NCI-H1694 (cell line): ENCODE results near the gene GALNT16.
"Not testable (repeated sequence)": the region's sequence is repeated elsewhere in the genome, so short reads cannot be mapped to it uniquely, and the experiment has no call there.

ENCODE experiments used
- DNase-seq: peaks from one replicate; lab custom pipeline; 2025; lab: John Stamatoyannopoulos, UW

Gene GALNT16

GRCh38 chr14:69285661-69286255, 25.8 kb downstream of the GALNT16 start:
- DNase-seq = no peak

DNA sequence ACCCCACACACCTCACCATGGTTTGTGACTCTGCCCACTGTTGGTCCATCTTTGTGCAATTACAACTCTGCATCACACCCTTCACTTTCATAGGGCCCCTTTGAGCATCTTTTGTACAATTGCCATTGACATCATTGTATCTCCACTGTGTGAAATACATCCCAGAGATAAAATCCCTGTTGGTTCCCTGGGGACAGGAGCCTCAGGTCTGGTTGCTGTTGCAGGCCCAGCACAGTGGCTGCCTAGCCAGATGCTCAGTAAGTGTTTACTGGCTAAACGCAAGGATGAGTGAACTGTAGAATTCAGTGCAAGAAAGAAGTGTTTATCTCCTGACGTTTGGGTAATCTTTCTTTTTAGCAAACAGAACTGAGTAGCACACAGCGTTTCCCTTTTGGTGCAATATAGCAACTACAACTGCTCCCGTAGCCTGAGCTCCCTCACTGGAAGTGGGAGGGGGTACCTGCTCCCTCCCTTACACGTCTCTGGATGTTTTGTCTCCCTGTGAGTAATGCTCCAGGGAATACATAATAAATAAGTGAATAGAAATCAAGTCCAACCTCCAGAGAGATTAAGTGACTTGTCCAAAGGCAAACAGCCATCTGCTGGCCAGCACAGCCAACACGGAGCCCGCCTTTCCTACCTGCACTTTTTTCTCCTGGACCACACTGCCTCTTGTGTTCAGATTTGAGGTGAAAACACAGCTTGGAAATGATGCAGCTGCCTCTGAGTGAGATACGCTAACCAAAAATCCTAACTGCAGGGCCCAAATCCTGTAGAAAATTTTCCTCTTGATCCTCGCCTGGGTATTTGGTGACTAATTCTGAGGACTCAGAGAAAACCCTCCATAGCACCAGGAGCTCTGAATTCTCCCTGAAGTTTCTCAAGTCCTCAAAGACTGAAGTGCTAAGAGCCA, 27.4 kb downstream of the GALNT16 start:
- peak; percentile 40 for DNase-seq

GRCh38 chr14:69288011-69288771, 28.2 kb downstream of the GALNT16 start:
- no peak for DNase-seq

- DNase-seq = no peak
These were observed 29.2 kb downstream of the GALNT16 start for GRCh38 chr14:69288956-69289705.

GRCh38 chr14:69289811-69290520, 30.0 kb downstream of the GALNT16 start:
- no peak for DNase-seq

- DNase-seq = not testable (repeated sequence)
These were observed 30.9 kb downstream of the GALNT16 start for GRCh38 chr14:69290881-69291280.

DNA sequence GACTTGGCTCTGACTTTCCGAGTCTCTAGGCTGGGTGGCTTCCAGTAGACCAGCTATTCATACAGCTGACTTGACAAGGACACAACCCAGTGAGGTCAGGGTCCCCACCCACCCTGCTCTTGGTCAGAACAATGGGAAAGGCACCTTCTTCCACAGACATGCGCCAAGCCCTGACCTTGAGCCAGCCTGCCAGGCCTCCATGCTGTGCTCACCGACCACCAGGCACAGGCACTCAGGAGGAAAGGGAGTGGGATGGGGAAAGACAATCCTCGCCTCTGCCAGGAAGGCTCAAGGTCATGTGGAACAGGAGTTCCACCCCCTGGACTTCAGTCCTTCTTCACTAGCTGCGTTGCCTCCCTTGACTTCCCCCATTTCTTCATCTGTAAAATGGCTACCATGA, 31.4 kb downstream of the GALNT16 start:
- no peak for DNase-seq

DNA sequence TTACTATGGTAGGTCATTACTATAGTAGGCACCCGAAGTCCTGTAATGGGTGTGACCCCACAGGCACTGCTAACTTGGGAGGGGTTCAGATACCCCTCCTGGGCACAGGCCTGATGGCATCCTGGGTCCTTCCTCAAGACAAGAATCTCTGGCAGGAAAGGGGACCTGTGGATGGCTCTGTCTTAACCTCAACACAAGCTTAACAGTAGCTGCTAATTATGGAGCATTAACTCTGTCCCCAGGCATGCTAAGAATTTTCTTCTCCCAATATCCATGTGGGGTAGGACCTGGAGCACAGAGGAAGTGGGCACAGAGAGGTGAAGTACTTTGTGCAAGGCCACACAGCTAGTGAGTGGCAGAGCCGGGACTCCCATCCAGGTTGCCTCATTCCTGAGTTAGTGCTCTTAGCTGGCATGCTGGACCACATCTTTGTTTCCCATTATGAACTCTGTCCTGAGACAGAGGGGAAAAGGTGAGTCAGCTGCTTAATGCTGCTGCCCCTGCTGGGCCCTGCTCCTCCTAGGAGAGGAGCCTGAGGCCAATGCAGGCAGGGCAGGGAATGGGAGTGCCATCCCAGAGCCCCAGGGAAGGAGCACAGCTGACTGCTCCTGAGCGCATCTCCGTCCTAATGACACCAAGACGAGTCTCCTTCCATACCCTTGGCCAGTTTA, 32.1 kb downstream of the GALNT16 start:
- DNase-seq = no peak

- peak; percentile 48 for DNase-seq
These were observed 38.4 kb downstream of the GALNT16 start for GRCh38 chr14:69298131-69299071.

GRCh38 chr14:69299286-69300035, 39.5 kb downstream of the GALNT16 start:
- DNase-seq = no peak

DNA sequence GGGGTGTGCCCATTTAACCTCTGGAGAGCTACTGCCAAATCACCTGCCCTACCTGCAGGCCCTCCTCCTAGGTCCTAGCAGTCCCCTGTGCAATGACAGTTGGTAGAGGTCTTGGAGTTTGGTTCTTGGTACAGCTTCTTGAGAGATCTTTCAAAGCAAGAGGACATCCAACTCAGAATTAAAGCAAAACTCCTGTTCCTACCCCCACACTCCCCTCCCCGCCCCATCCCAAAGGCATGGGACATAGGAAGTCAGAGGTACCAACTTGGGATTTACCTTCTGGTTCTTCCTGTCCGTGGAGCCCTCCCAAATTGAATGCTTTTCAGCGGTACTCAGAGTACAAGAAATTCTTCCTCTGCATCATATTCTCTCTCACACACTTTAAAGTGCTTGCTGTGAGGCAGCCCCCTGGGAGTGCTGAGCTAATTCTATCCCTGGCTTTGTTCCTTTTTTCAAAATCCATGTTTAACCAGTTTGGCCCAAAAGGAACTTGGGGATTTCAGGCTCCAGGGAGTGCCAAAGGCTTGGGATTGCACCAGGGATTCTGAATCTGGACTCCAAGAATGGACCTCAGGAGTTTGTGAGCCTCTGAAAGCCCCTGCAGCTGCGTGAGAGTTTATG, 40.8 kb downstream of the GALNT16 start:
- DNase-seq = no peak

- no peak for DNase-seq
These were observed 43.1 kb downstream of the GALNT16 start for GRCh38 chr14:69303086-69303485.

DNA sequence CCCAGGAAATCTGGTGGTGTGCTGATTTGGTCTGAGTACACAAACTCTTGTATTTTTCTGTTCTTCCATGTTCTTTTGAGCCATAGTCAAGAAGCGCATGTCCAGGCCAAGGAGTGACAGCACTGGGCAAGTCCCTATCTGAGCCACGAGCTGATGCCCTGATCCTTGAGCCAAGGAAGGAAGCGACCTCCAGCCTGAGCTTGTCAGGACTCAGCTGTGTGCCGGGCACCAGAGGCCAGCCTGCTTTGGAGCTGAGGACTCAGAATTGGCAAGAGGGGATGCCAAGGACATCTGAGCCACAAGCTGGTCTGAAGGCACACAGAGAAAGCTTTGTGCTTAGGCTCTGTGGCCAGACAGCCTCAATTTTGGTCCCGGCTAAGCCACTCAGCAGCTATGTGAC, 52.6 kb downstream of the GALNT16 start:
- no peak for DNase-seq

GRCh38 chr14:69313176-69313575, 53.2 kb downstream of the GALNT16 start:
- no peak for DNase-seq

- no peak for DNase-seq
These were observed 54.4 kb downstream of the GALNT16 start for GRCh38 chr14:69314327-69314726.

DNA sequence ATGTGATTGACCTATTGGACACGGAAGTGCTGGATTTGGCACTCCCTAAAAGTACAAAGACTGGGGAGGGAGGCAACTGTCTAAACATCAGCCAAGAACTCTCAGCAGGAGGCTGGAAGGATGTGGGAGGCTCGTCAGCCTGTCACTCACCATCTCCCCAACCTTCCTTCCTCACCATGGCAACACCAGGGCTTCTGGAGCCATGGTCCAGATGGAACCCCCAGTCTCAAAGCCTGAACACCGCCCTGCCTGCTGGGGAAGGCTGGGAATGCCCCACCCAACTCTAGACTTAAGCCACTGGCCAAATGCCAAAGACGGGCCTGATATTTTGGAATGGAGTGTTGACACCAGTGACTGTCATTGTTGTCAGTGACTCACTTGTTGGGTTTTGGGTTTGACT, 55.3 kb downstream of the GALNT16 start:
- DNase-seq = no peak

GRCh38 chr14:69316449-69317101, 56.6 kb downstream of the GALNT16 start:
- no peak for DNase-seq
